ENCODE data around the gene ANKRD29.
"Not testable (repeated sequence)": the region's sequence is repeated elsewhere in the genome, so short reads cannot be mapped to it uniquely, and the experiment has no call there.

The ANKRD29 gene

DNA sequence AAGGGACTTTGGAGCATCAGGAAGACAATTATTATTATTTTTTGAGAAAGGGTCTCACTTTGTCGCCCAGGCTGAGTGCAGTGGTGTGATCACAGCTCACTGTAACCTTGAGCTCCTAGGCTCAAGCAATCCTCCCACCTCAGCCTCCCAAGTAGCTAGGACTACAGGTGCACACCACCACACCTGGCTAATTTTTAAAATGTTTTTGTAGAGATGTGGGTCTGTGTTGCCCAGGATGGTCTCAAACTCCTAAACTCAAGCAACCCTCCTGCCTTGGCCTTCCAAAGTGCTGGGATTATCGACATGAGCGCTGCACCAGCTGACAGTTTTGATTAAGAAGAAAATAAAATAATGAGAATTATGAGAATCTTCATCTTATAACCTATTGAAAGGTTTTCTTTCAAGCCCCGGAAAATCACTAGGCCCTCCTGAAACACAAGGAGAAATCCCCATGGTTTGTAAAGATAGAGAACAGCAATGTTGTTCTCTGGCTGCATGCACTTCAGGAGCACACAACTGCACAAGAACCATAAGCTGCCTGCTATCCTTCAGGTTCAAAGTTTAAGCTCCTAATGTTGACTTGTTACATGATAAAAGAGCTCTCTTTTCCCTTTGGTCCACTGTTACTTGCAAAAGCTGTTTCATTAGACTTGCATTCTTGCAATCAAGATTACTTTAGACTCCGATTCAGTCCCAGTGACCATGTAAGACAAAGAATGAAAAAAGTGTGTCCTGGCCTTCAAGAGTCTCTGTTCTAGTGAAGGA lies 93.2 kb downstream of the ANKRD29 start:
- in situ Hi-C loops (cut with MboI; ENCODE audit: low sequenced_read_pairs, unreplicated experiment), result no loop called here
- DNase-seq (ENCODE audit: low spot score), result no peak
- TF ChIP-seq, protein P1, sequence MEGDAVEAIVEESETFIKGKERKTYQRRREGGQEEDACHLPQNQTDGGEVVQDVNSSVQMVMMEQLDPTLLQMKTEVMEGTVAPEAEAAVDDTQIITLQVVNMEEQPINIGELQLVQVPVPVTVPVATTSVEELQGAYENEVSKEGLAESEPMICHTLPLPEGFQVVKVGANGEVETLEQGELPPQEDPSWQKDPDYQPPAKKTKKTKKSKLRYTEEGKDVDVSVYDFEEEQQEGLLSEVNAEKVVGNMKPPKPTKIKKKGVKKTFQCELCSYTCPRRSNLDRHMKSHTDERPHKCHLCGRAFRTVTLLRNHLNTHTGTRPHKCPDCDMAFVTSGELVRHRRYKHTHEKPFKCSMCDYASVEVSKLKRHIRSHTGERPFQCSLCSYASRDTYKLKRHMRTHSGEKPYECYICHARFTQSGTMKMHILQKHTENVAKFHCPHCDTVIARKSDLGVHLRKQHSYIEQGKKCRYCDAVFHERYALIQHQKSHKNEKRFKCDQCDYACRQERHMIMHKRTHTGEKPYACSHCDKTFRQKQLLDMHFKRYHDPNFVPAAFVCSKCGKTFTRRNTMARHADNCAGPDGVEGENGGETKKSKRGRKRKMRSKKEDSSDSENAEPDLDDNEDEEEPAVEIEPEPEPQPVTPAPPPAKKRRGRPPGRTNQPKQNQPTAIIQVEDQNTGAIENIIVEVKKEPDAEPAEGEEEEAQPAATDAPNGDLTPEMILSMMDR (IDR thresholded peaks at IDR 0.05; ENCODE audit: borderline replicate concordance, control extremely low read depth, extremely low read depth, insufficient read depth, missing control alignments), result no peak

GRCh38 chr18:23568281-23569138 lies 94.2 kb downstream of the ANKRD29 start:
- in situ Hi-C loops (cut with MboI; ENCODE audit: low sequenced_read_pairs, unreplicated experiment), result no loop called here
- TF ChIP-seq, protein P1 (IDR thresholded peaks at IDR 0.05; ENCODE audit: borderline replicate concordance, control extremely low read depth, extremely low read depth, insufficient read depth, missing control alignments), result no peak
- no peak for DNase-seq (ENCODE audit: low spot score)

DNA sequence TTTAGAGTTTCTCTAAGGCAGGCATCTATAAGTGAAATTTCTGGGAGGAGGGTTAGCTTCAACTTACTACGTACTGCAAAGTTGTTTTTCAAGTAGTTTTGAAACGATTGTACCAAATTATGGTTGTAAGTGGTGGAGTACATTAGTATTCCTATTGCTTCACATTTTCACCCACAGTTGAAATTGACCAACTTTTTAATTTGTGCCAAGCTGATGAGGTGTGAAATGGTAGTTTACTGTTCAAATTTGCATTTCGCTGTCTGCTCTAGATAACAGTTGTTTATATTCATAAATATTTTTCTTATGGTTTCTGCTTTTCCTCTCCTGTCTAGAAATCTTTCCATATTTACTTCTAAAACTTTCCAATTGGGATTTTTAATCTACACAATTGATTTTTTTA lies 95.0 kb downstream of the ANKRD29 start:
- TF ChIP-seq, protein P1 (IDR thresholded peaks at IDR 0.05; ENCODE audit: borderline replicate concordance, control extremely low read depth, extremely low read depth, insufficient read depth, missing control alignments), result no peak
- DNase-seq (ENCODE audit: low spot score), result no peak
- in situ Hi-C loops (cut with MboI; ENCODE audit: low sequenced_read_pairs, unreplicated experiment), result no loop called here

DNA sequence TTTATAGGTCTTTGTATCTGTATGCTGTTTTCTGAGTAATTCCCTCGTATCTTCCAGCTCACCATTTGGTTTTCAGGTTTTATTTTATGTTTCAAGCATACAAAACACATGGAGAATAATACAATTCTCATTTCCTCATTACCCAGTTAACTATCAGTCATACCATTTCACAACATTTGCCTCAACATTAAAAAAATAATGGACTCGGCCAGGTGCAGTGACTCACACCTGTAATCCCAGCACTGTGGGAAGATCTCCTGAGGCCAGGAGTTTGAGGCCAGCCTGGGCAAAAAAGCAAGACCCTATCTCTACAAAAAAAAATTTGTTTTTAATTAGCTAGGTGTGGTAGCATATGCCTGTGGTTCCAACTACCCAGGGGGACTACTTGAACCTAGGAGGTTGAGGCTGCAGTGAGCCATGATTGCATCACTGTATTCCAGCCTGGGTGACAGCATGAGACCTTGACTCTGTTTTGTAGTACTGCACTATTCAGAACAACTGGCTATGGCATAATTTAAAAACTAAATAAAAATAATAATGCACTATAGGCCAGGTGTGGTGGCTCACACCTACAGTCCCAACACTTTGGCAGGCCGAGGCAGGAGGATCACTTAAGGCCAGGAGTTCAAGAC lies 96.7 kb downstream of the ANKRD29 start:
- DNase-seq (ENCODE audit: low spot score), result no peak
- in situ Hi-C loops (cut with MboI; ENCODE audit: low sequenced_read_pairs, unreplicated experiment), result no loop called here
- TF ChIP-seq, protein P1 (IDR thresholded peaks at IDR 0.05; ENCODE audit: borderline replicate concordance, control extremely low read depth, extremely low read depth, insufficient read depth, missing control alignments), result no peak

GRCh38 chr18:23563377-23564043 lies 99.2 kb downstream of the ANKRD29 start:
- in situ Hi-C loops (cut with MboI; ENCODE audit: low sequenced_read_pairs, unreplicated experiment), result no loop called here
- TF ChIP-seq, protein P1 (IDR thresholded peaks at IDR 0.05; ENCODE audit: borderline replicate concordance, control extremely low read depth, extremely low read depth, insufficient read depth, missing control alignments), result no peak
- DNase-seq (ENCODE audit: low spot score), result no peak

- no peak for DNase-seq (ENCODE audit: low spot score)
- in situ Hi-C loops (cut with MboI; ENCODE audit: low sequenced_read_pairs, unreplicated experiment), result no loop called here
- TF ChIP-seq, protein P1 (IDR thresholded peaks at IDR 0.05; ENCODE audit: borderline replicate concordance, control extremely low read depth, extremely low read depth, insufficient read depth, missing control alignments), result no peak
These were observed 102.5 kb downstream of the ANKRD29 start for GRCh38 chr18:23560186-23560585.

- in situ Hi-C loops (cut with MboI; ENCODE audit: low sequenced_read_pairs, unreplicated experiment); DNase-seq (ENCODE audit: low spot score): not testable (repeated sequence)
These were observed 105.2 kb downstream of the ANKRD29 start for GRCh38 chr18:23557511-23557910.

Measured in GM13976 (cell line).